Loucy (cell line): ENCODE data around the gene CTSV.
"Not testable (repeated sequence)": the region's sequence is repeated elsewhere in the genome, so short reads cannot be mapped to it uniquely, and the experiment has no call there.

Source experiments
- H2AFZ ChIP-seq: fragments of 200-600 bp; sonication (generic); 2 replicates; pipeline ENCODE4 v1.6.0; 2016; ENCODE audit warnings: antibody characterized with exemption, mild to moderate bottlenecking, low read length, moderate library complexity
- H3F3A ChIP-seq: fragments of 200-600 bp; 2 replicates; pipeline ENCODE4 v1.6.0; 2016; ENCODE audit warnings: antibody characterized with exemption, low read depth, mild to moderate bottlenecking
- H3K27me3 ChIP-seq: fragments of 200-600 bp; sonication (generic); 2 replicates; pipeline ENCODE4 v1.6.1; 2014; ENCODE audit warnings: low read length, mild to moderate bottlenecking; ENCODE audit not compliant: insufficient read depth, poor library complexity, severe bottlenecking
- H3K36me3 ChIP-seq: fragments of 200-600 bp; sonication (generic); 2 replicates; pipeline ENCODE4 v1.6.1; 2016; ENCODE audit warnings: low read length; ENCODE audit not compliant: insufficient read depth
- H3K4me1 ChIP-seq: fragments of 200-600 bp; sonication (generic); 2 replicates; pipeline ENCODE4 v1.5.1; 2014; ENCODE audit warnings: low read length, mild to moderate bottlenecking; ENCODE audit not compliant: insufficient read depth, poor library complexity, severe bottlenecking
- H3K4me2 ChIP-seq: fragments of 200-600 bp; sonication (generic); 2 replicates; pipeline ENCODE4 v1.6.0; 2014; ENCODE audit warnings: antibody characterized with exemption, low read length, low read depth, mild to moderate bottlenecking; ENCODE audit not compliant: poor library complexity, severe bottlenecking
- H3K4me3 ChIP-seq: fragments of 200-600 bp; sonication (generic); 2 replicates; pipeline ENCODE4 v1.5.1; 2014; ENCODE audit warnings: low read length, mild to moderate bottlenecking, mixed read lengths; ENCODE audit not compliant: poor library complexity, severe bottlenecking
- H3K79me2 ChIP-seq: fragments of 200-600 bp; sonication (generic); 2 replicates; pipeline ENCODE4 v1.6.1; 2014; ENCODE audit warnings: low read length; ENCODE audit not compliant: insufficient read depth
- H3K9ac ChIP-seq: fragments of 200-600 bp; sonication (generic); 2 replicates; pipeline ENCODE4 v1.6.0; 2014; ENCODE audit warnings: mild to moderate bottlenecking, low read depth, low read length, moderate library complexity; ENCODE audit not compliant: poor library complexity, severe bottlenecking
- H3K9me2 ChIP-seq: fragments of 200-600 bp; sonication (generic); replicated peaks from 2 replicates; pipeline ENCODE4 v1.6.1; 2016; ENCODE audit warnings: low read depth, low read length, mixed read lengths
- H3K9me3 ChIP-seq: fragments of 200-600 bp; sonication (generic); 2 replicates; pipeline ENCODE4 v1.6.1; 2014; ENCODE audit warnings: mild to moderate bottlenecking, antibody characterized with exemption, low read length, low read depth; ENCODE audit not compliant: insufficient read depth
- H4K20me1 ChIP-seq: fragments of 200-600 bp; sonication (generic); 2 replicates; pipeline ENCODE4 v1.6.0; 2014; ENCODE audit warnings: antibody characterized with exemption, low read length, mild to moderate bottlenecking; ENCODE audit not compliant: insufficient read depth, poor library complexity, severe bottlenecking

CTSV gene

DNA sequence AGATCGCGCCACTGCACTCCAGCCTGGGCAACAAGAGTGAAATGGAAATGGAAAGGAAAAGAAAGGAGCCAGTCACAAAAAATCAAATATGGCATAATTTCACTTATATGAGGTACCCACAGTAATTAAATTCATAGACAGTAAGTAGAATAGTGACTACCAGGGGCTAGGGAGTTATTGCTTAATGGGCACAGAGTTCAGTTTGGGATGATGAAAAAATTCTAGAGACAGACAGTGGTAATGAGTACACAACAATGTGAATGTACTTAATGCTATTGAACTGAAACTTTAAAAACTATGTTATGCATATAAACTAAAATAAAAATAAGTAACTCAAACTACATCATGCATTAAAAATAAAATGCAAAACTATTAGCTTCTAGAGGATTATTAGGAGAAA, 54.1 kb downstream of the CTSV start:
- H3K27me3 ChIP-seq, result not testable (repeated sequence)
- H3K79me2 ChIP-seq, result peaks cover 44% of the 10 kb centered on the region

DNA sequence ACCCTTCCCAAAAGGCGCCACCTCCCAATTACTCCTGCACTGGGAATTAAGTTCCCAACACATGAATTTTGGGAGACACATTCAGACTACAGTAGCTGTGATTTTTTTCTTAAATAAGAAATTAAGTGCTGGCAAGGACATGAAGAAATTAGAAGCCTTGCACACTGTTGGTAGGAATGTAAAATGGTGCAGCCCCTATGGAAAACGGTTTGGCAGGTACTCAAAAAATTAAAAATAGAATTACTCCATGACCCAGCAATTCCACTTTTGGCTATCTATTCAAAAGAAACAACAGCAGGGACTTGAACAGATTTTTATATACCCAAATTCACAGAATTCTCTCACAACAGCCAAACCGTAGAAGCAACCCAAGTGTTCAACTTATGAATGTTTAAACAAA, 54.8 kb downstream of the CTSV start:
- H3K79me2 ChIP-seq, result peaks cover 44% of the 10 kb centered on the region
- H4K20me1 ChIP-seq, H2AFZ ChIP-seq: not testable (repeated sequence)

More for the DNA sequence above, 54.1 kb downstream of the CTSV start:
- not testable (repeated sequence) for H3K4me2 ChIP-seq, H3K36me3 ChIP-seq, H3K9ac ChIP-seq, H3K9me3 ChIP-seq, H3K4me3 ChIP-seq, H2AFZ ChIP-seq, H3K9me2 ChIP-seq, H4K20me1 ChIP-seq, H3F3A ChIP-seq, H3K4me1 ChIP-seq

DNA sequence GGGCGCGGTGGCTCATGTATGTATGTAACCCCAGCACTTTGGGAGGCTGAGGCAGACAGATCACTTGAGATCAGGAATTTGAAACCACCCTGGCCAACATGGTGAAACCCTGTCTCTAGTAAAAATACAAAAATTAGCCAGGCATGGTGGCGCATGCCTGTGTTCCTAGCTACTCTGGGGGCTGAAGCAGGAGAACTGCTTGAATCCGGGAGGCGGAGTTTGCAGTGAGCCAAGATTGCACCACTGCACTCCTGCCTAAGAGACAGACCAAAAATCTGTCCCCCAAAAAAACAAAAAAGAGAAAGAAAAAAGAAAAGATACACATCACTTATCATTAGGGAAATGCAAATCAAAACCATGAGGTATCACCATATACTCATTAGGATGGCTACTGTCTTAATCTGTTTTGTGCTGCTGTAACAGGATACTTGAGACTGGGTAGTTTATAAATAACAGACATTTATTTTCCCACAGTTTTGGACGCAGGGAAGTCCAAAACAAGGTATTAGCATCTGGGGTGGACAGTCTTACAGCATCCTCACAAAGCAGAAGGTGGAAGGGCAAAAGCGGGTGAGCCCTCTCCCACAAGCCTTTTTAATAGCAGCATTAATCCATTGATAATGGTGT, 55.3 kb downstream of the CTSV start:
- not testable (repeated sequence) for H4K20me1 ChIP-seq, H3K9me3 ChIP-seq, H3F3A ChIP-seq, H3K36me3 ChIP-seq, H3K27me3 ChIP-seq, H3K9me2 ChIP-seq, H3K4me1 ChIP-seq, H3K4me3 ChIP-seq, H2AFZ ChIP-seq, H3K4me2 ChIP-seq, H3K9ac ChIP-seq
- peaks cover 44% of the 10 kb centered on the region for H3K79me2 ChIP-seq

More for the DNA sequence above, 54.8 kb downstream of the CTSV start:
- not testable (repeated sequence) for H3K9me3 ChIP-seq, H3K4me2 ChIP-seq, H3K27me3 ChIP-seq, H3K4me1 ChIP-seq, H3K36me3 ChIP-seq, H3K9me2 ChIP-seq, H3K4me3 ChIP-seq, H3F3A ChIP-seq, H3K9ac ChIP-seq
